DMS153 treated with DMSO at 0.1 percent for 48 hours (cell line): Measurements from ENCODE around the gene CAMK2A.

ENCODE experiments used
- DNase-seq: peaks from one replicate; lab custom pipeline; 2025; ENCODE audit not compliant: unreplicated experiment; lab: John Stamatoyannopoulos, UW

The CAMK2A gene

GRCh38 chr5:150289551-150290390 is at the start of gene CAMK2A:
TSS of gene CAMK2A (minus strand) at chr5:150289773. CDS start at chr5:150289625, 148 bp downstream.
- no peak for DNase-seq

GRCh38 chr5:150339165-150339564 is 49.6 kb upstream of the CAMK2A start:
- no peak for DNase-seq

- no peak for DNase-seq
These were observed 49.0 kb upstream of the CAMK2A start for GRCh38 chr5:150338546-150338945.

GRCh38 chr5:150335778-150336177 is 46.2 kb upstream of the CAMK2A start:
- DNase-seq: no peak

- DNase-seq: no peak
These were observed 43.8 kb upstream of the CAMK2A start for GRCh38 chr5:150333400-150333799.

- no peak for DNase-seq
These were observed 40.6 kb upstream of the CAMK2A start for GRCh38 chr5:150329881-150330876.

GRCh38 chr5:150329038-150329437 is 39.5 kb upstream of the CAMK2A start:
- no peak for DNase-seq

- DNase-seq: no peak
These were observed 38.9 kb upstream of the CAMK2A start for GRCh38 chr5:150328515-150328914.

- DNase-seq: no peak
These were observed 37.6 kb upstream of the CAMK2A start for GRCh38 chr5:150327139-150327538.

GRCh38 chr5:150326707-150327106 is 37.1 kb upstream of the CAMK2A start:
- no peak for DNase-seq

GRCh38 chr5:150325426-150325825 is 35.9 kb upstream of the CAMK2A start:
- DNase-seq: no peak

GRCh38 chr5:150323819-150324218 is 34.2 kb upstream of the CAMK2A start:
- DNase-seq: no peak

GRCh38 chr5:150323092-150323491 is 33.5 kb upstream of the CAMK2A start:
- no peak for DNase-seq

- no peak for DNase-seq
These were observed 32.6 kb upstream of the CAMK2A start for GRCh38 chr5:150322202-150322601.

- DNase-seq: no peak
These were observed 32.2 kb upstream of the CAMK2A start for GRCh38 chr5:150321784-150322183.

GRCh38 chr5:150321211-150321610 is 31.6 kb upstream of the CAMK2A start:
- no peak for DNase-seq

- no peak for DNase-seq
These were observed 30.6 kb upstream of the CAMK2A start for GRCh38 chr5:150320044-150320613.

- DNase-seq: no peak
These were observed 29.9 kb upstream of the CAMK2A start for GRCh38 chr5:150319484-150319790.

- no peak for DNase-seq
These were observed 29.3 kb upstream of the CAMK2A start for GRCh38 chr5:150318613-150319483.
